K562 (cell line): ENCODE results near the gene PRDM16.

ENCODE experiments used
- ADNP ChIP-seq: fragments of 200-800 bp; sonication (Bioruptor generic); IDR thresholded peaks from 2 replicates; pipeline ENCODE4 v1.6.1; 2016; ENCODE audit warnings: missing genetic modification characterization, missing compliant biosample characterization
- ARHGAP35 ChIP-seq: fragments of 450-650 bp; IDR thresholded peaks from 2 replicates; pipeline ENCODE4 v1.6.1; 2018; ENCODE audit not compliant: partially characterized antibody
- BACH1 ChIP-seq: fragments of 200-800 bp; sonication (Bioruptor generic); IDR thresholded peaks from 2 replicates; pipeline ENCODE4 v1.6.1; 2016; ENCODE audit warnings: missing genetic modification characterization, missing compliant biosample characterization
- EZH2 ChIP-seq: IDR thresholded peaks from 2 replicates; pipeline ENCODE4 v1.6.1; 2012; ENCODE audit warnings: low read depth, mild to moderate bottlenecking, inconsistent platforms, low read length, borderline replicate concordance
- ID3 ChIP-seq, 2 experiments: fragments of 250-450 bp in 1 of 2; fragments of 450-650 bp in 1 of 2; sonication (Bioruptor Pico) in 1 of 2; IDR thresholded peaks; 2 replicates each; pipeline versions ENCODE4 v1.6.1 to v1.8.0; 2016 to 2021; ENCODE audit warnings: mild to moderate bottlenecking in 2 of 2, moderate library complexity in 2 of 2, missing compliant biosample characterization in 1 of 2, missing genetic modification characterization in 1 of 2
- JUNB ChIP-seq: fragments of 450-650 bp; formaldehyde crosslinking; conservative IDR thresholded peaks from 2 replicates; pipeline ENCODE4 v1.4.0; 2020; ENCODE audit warnings: mild to moderate bottlenecking
- PHF20 ChIP-seq: fragments of 450-650 bp; IDR thresholded peaks from 2 replicates; pipeline ENCODE4 v1.6.1; 2018; ENCODE audit not compliant: partially characterized antibody
- POLR2AphosphoS5 ChIP-seq: IDR thresholded peaks from 2 replicates; pipeline ENCODE4 v1.6.1; 2011; ENCODE audit warnings: mild to moderate bottlenecking, low read depth, low read length, moderate library complexity; ENCODE audit not compliant: control insufficient read depth, insufficient read depth
- YY1 ChIP-seq, 3 experiments: IDR thresholded peaks; 2 replicates each; pipeline ENCODE4 v1.6.1; 2011; ENCODE audit warnings: low read length in 2 of 3, mild to moderate bottlenecking in 2 of 3, moderate library complexity in 2 of 3, borderline replicate concordance in 1 of 3, control low read depth in 1 of 3, low read depth in 1 of 3; ENCODE audit not compliant: insufficient read depth in 3 of 3, insufficient replicate concordance in 2 of 3, control insufficient read depth in 1 of 3, insufficient read length in 1 of 3; ENCODE audit errors: extremely low read depth in 1 of 3
- ZNF274 ChIP-seq: IDR thresholded peaks from 2 replicates; pipeline ENCODE4 v1.6.1; 2011; ENCODE audit warnings: low read depth, mild to moderate bottlenecking, low read length, moderate library complexity, borderline replicate concordance
- TF ChIP-seq, protein P1 (sequence below): sonication (generic); formaldehyde crosslinking; IDR thresholded peaks from 2 replicates; pipeline ENCODE4 v1.8.1; 2023; ENCODE audit warnings: mild to moderate bottlenecking, missing genetic modification reagents, moderate library complexity
- TF ChIP-seq, protein P2 (sequence below), 3 experiments: IDR thresholded peaks in 2 of 3; conservative IDR thresholded peaks in 1 of 3; 2 replicates each; pipeline ENCODE4 v1.5.1; 2011 to 2012; ENCODE audit warnings: low read length in 3 of 3, mild to moderate bottlenecking in 3 of 3, control low read depth in 2 of 3, improper control_type of control experiment in 1 of 3, inconsistent platforms in 1 of 3, low read depth in 1 of 3, mixed read lengths in 1 of 3, moderate library complexity in 1 of 3; ENCODE audit not compliant: insufficient read depth in 2 of 3

DNA sequence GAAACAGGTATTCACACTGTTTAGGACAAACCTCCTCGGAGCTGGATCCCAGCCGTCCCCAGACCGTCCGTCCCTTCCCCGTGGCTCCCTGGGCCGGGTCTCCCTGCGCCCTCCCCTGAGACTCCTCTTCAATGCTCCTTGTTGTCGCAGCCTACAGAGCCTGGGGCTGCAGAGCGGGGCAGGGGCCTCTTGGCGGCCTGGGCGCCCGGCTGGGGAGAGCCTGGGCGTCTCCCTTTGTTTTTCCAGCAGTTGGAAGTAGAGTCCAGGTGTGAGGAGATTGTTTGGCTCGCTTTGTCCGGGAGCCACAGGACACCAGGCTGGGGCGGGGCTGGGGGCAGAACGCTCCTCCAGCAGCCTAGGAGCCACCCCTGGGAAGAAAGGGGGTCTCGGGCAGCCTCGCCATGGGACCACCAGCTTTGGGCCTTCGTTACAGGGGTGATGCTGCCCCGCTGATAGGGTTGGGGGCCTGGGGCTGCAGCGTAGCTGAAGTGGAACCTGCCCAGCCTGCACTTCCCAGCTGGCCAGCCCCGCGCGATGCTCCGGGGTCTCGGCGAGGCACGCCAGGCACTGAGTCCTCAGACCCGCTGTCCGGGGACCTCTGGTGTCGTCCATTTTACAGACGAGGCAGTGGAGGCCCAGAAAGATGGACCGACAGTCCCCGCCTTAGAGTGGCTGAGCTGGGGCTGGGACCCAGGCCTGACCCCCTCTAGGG, 66.9 kb downstream of the PRDM16 start:
- TF ChIP-seq, protein P1, sequence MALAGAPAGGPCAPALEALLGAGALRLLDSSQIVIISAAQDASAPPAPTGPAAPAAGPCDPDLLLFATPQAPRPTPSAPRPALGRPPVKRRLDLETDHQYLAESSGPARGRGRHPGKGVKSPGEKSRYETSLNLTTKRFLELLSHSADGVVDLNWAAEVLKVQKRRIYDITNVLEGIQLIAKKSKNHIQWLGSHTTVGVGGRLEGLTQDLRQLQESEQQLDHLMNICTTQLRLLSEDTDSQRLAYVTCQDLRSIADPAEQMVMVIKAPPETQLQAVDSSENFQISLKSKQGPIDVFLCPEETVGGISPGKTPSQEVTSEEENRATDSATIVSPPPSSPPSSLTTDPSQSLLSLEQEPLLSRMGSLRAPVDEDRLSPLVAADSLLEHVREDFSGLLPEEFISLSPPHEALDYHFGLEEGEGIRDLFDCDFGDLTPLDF (CRISPR knock-in tag) = no peak
- TF ChIP-seq YY1 (IDR thresholded peaks at IDR 0.05; ENCODE audit: borderline replicate concordance in 1 of 3, control insufficient read depth in 1 of 3, extremely low read depth in 1 of 3, insufficient read depth in 3 of 3, insufficient read length in 1 of 3, insufficient replicate concordance in 2 of 3, low read depth in 1 of 3, low read length in 2 of 3) (no peak), ZNF274 (no peak), ARHGAP35 (no peak), JUNB (no peak), EZH2 (no peak), POLR2AphosphoS5 (no peak), BACH1 (tag) (no peak), ID3 (CRISPR knock-in tag; IDR thresholded peaks at IDR 0.05) (no peak), ID3 (tag; IDR thresholded peaks at IDR 0.05) (no peak), PHF20 (no peak), ADNP (no peak)
- TF ChIP-seq, protein P2, sequence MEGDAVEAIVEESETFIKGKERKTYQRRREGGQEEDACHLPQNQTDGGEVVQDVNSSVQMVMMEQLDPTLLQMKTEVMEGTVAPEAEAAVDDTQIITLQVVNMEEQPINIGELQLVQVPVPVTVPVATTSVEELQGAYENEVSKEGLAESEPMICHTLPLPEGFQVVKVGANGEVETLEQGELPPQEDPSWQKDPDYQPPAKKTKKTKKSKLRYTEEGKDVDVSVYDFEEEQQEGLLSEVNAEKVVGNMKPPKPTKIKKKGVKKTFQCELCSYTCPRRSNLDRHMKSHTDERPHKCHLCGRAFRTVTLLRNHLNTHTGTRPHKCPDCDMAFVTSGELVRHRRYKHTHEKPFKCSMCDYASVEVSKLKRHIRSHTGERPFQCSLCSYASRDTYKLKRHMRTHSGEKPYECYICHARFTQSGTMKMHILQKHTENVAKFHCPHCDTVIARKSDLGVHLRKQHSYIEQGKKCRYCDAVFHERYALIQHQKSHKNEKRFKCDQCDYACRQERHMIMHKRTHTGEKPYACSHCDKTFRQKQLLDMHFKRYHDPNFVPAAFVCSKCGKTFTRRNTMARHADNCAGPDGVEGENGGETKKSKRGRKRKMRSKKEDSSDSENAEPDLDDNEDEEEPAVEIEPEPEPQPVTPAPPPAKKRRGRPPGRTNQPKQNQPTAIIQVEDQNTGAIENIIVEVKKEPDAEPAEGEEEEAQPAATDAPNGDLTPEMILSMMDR (IDR thresholded peaks at IDR 0.05 in 2 of 3, conservative IDR thresholded peaks at IDR 0.05 in 1 of 3; ENCODE audit: insufficient read depth in 2 of 3, low read depth in 1 of 3, low read length in 3 of 3) = no peak
